IMR-90 (cell line): ENCODE measurements around the gene TGFBI. TPM values are rescaled to one million over a fixed set of nuclear protein-coding genes. Genes with fewer than 3 reads are reported as not detected.

Source experiments
- ATAC-seq: fragments of 200-7000 bp; cut with Tn5 transposase; 2 replicates; pipeline ENCODE4 v1.9.1; 2020; ENCODE audit warnings: low read depth, mild to moderate bottlenecking, moderate library complexity
- BruUV-seq: library from RNA; stranded (reverse); fragments of 400-500 nt; replicated peaks from 2 replicates; lab custom pipeline; 2021; lab: Mats Ljungman, UMichigan
- CTCF ChIA-PET: fragments of 300-600 bp; formaldehyde crosslinking; extraction: SDS; loops from one replicate; lab custom pipeline; 2021; ENCODE audit warnings: antibody characterized with exemption; lab: Yijun Ruan, JAX
- POLR2A ChIA-PET: fragments of 300-600 bp; sonication (Branson Sonifier 250); formaldehyde crosslinking; loops from one replicate; lab custom pipeline; 2022; ENCODE audit warnings: antibody characterized with exemption; ENCODE audit not compliant: unreplicated experiment; lab: Charles Lee
- DNase-seq: peaks from one replicate; pipeline ENCODE4 v3.0.0; 2013
- H2AFZ ChIP-seq: replicated peaks from 2 replicates; pipeline ENCODE3; 2013; ENCODE audit warnings: low read length, mild to moderate bottlenecking; ENCODE audit not compliant: poor library complexity
- H2AK5ac ChIP-seq: 2 replicates; pipeline ENCODE4 v1.6.1; 2013; ENCODE audit warnings: low read depth, low read length, inconsistent platforms
- H2AK9ac ChIP-seq: replicated peaks from 2 replicates; pipeline ENCODE3; 2013; ENCODE audit warnings: mild to moderate bottlenecking, low read depth, low read length, moderate library complexity; ENCODE audit not compliant: poor library complexity
- H2BK120ac ChIP-seq: 2 replicates; pipeline ENCODE4 v1.6.1; 2013; ENCODE audit warnings: low read depth, low read length, inconsistent platforms
- H2BK15ac ChIP-seq: 3 replicates; pipeline ENCODE4 v1.6.1; 2013; ENCODE audit warnings: low read depth, low read length, inconsistent platforms
- H2BK20ac ChIP-seq: 2 replicates; pipeline ENCODE4 v1.6.1; 2013; ENCODE audit warnings: low read depth, mild to moderate bottlenecking, inconsistent platforms, low read length, moderate library complexity
- H2BK5ac ChIP-seq: 2 replicates; pipeline ENCODE4 v1.6.1; 2013; ENCODE audit warnings: mild to moderate bottlenecking, low read depth, low read length, inconsistent platforms; ENCODE audit not compliant: poor library complexity, severe bottlenecking
- H3K14ac ChIP-seq: replicated peaks from 2 replicates; pipeline ENCODE4 v1.6.1; 2013; ENCODE audit warnings: low read depth, low read length, inconsistent platforms
- H3K18ac ChIP-seq: 2 replicates; pipeline ENCODE4 v1.6.1; 2013; ENCODE audit warnings: low read depth, low read length, control low read depth
- H3K23ac ChIP-seq: 2 replicates; pipeline ENCODE4 v1.6.1; 2013; ENCODE audit warnings: low read depth, low read length, inconsistent platforms
- H3K27ac ChIP-seq: 2 replicates; pipeline ENCODE4 v1.5.1; 2013; ENCODE audit warnings: mild to moderate bottlenecking, control low read depth, low read length; ENCODE audit not compliant: insufficient read depth
- H3K27me3 ChIP-seq: 2 replicates; pipeline ENCODE4 v1.6.1; 2013; ENCODE audit warnings: low read length; ENCODE audit not compliant: control insufficient read depth, insufficient read depth
- H3K36me3 ChIP-seq: 2 replicates; pipeline ENCODE4 v1.6.1; 2013; ENCODE audit warnings: low read length, mixed read lengths; ENCODE audit not compliant: control insufficient read depth, insufficient read depth
- H3K4ac ChIP-seq: 2 replicates; pipeline ENCODE4 v1.6.1; 2013; ENCODE audit warnings: low read depth, low read length, inconsistent platforms
- H3K4me1 ChIP-seq: 2 replicates; pipeline ENCODE4 v1.6.1; 2013; ENCODE audit warnings: low read length, mixed read lengths; ENCODE audit not compliant: control insufficient read depth, insufficient read depth
- H3K4me2 ChIP-seq: 2 replicates; pipeline ENCODE4 v1.6.1; 2013; ENCODE audit warnings: low read depth, mild to moderate bottlenecking, control low read depth, low read length, moderate library complexity
- H3K4me3 ChIP-seq: 2 replicates; pipeline ENCODE4 v1.5.1; 2013; ENCODE audit warnings: low read depth, mild to moderate bottlenecking, control low read depth, low read length, moderate library complexity; ENCODE audit not compliant: insufficient read depth
- H3K56ac ChIP-seq: 2 replicates; pipeline ENCODE4 v1.6.1; 2013; ENCODE audit warnings: low read length, inconsistent platforms; ENCODE audit not compliant: insufficient read depth; ENCODE audit errors: extremely low read depth
- H3K79me1 ChIP-seq, 2 experiments: 2 replicates each; pipeline ENCODE4 v1.6.1; 2013; ENCODE audit warnings: low read length in 2 of 2, inconsistent platforms in 1 of 2, low read depth in 1 of 2
- H3K9ac ChIP-seq: 2 replicates; pipeline ENCODE4 v1.6.1; 2013; ENCODE audit warnings: low read depth, low read length, control low read depth
- H3K9me1 ChIP-seq: 2 replicates; pipeline ENCODE4 v1.6.1; 2013; ENCODE audit warnings: low read length, inconsistent platforms; ENCODE audit not compliant: insufficient read depth
- H3K9me3 ChIP-seq: 2 replicates; pipeline ENCODE4 v1.6.1; 2013; ENCODE audit warnings: low read length; ENCODE audit not compliant: control insufficient read depth, insufficient read depth
- H4K20me1 ChIP-seq: 2 replicates; pipeline ENCODE4 v1.6.1; 2013; ENCODE audit warnings: low read length, inconsistent platforms; ENCODE audit not compliant: insufficient read depth
- H4K5ac ChIP-seq: 2 replicates; pipeline ENCODE4 v1.6.1; 2013; ENCODE audit warnings: mild to moderate bottlenecking, low read depth, low read length, control low read depth
- H4K8ac ChIP-seq, 2 experiments: 2 replicates each; pipeline ENCODE4 v1.6.1; 2013; ENCODE audit warnings: low read depth in 2 of 2, low read length in 2 of 2, control low read depth in 1 of 2, inconsistent platforms in 1 of 2
- H4K91ac ChIP-seq: 2 replicates; pipeline ENCODE4 v1.6.1; 2013; ENCODE audit warnings: low read depth, low read length, inconsistent platforms; ENCODE audit not compliant: insufficient read depth
- BHLHE40 ChIP-seq: fragments of 150-350 bp; IDR thresholded peaks from 2 replicates; pipeline ENCODE4 v1.6.1; 2016; ENCODE audit warnings: mild to moderate bottlenecking, low read depth, low read length
- CEBPB ChIP-seq: IDR thresholded peaks from 2 replicates; pipeline ENCODE4 v1.6.1; 2012; ENCODE audit warnings: low read depth, low read length, improper control_type of control experiment
- CHD1 ChIP-seq: IDR thresholded peaks from 2 replicates; pipeline ENCODE4 v1.6.1; 2012; ENCODE audit warnings: low read depth, low read length, improper control_type of control experiment
- FOS ChIP-seq: fragments of 150-350 bp; IDR thresholded peaks from 2 replicates; pipeline ENCODE4 v1.6.1; 2016; ENCODE audit warnings: low read depth, low read length
- MAFK ChIP-seq: IDR thresholded peaks from 2 replicates; pipeline ENCODE4 v1.6.1; 2012; ENCODE audit warnings: low read depth, low read length, improper control_type of control experiment
- MAZ ChIP-seq: IDR thresholded peaks from 2 replicates; pipeline ENCODE4 v1.6.1; 2012; ENCODE audit warnings: low read depth, mild to moderate bottlenecking, low read length, improper control_type of control experiment, moderate library complexity, borderline replicate concordance
- MXI1 ChIP-seq: IDR thresholded peaks from 2 replicates; pipeline ENCODE4 v1.6.1; 2012; ENCODE audit warnings: low read depth, mild to moderate bottlenecking, low read length, moderate library complexity, borderline replicate concordance
- RCOR1 ChIP-seq: IDR thresholded peaks from 2 replicates; pipeline ENCODE4 v1.6.1; 2012; ENCODE audit warnings: mild to moderate bottlenecking, low read length, improper control_type of control experiment; ENCODE audit not compliant: insufficient replicate concordance
- RFX5 ChIP-seq: IDR thresholded peaks from 2 replicates; pipeline ENCODE4 v1.8.0; 2012; ENCODE audit warnings: low read depth, mild to moderate bottlenecking, low read length, moderate library complexity
- USF2 ChIP-seq: fragments of 150-350 bp; IDR thresholded peaks from 2 replicates; pipeline ENCODE4 v1.6.1; 2017; ENCODE audit warnings: mild to moderate bottlenecking, antibody characterized with exemption, low read length, low read depth
- WGBS, 2 experiments: methylation state at CpG; one replicate each; pipeline versions ENCODE4 v1.1.5 to v1.1.7; 2013; ENCODE audit warnings: missing lambda C conversion rate in 2 of 2; ENCODE audit not compliant: insufficient read length in 1 of 2; ENCODE audit errors: extremely low coverage in 2 of 2; 5-methylcytosine and 5-hydroxymethylcytosine counted together
- dilution Hi-C: fragments of 300-500 bp; cut with HindIII; formaldehyde crosslinking; loops from one replicate; pipeline ENCODE4 v1.14.3; 2018; ENCODE audit warnings: low sequenced_read_pairs; ENCODE audit not compliant: unreplicated experiment
- in situ Hi-C: fragments of 300-500 bp; cut with MboI; formaldehyde crosslinking; loops from 3 replicates; pipeline ENCODE4 v1.14.3; 2019; ENCODE audit warnings: low sequenced_read_pairs, inconsistent platforms, mixed read lengths
- intact Hi-C: fragments of 100-400 bp; cut with micrococcal nuclease; formaldehyde crosslinking; loops from 2 replicates; pipeline ENCODE4 v1.10.0; 2022
- polyA plus RNA-seq, 3 experiments: library from polyadenylated mRNA; depleted of rRNA; stranded (reverse); fragments of >200 nt; gene quantifications; 2 replicates each; pipeline ENCODE4 v1.2.3, GENCODE V29; 2012; ENCODE audit warnings: low replicate concordance in 1 of 3
- total RNA-seq: library from RNA; depleted of rRNA; stranded (reverse); fragments of >200 nt; gene quantifications from 2 replicates; pipeline ENCODE4 v1.2.3, GENCODE V29; 2012
- TF ChIP-seq, protein P1 (sequence below): conservative IDR thresholded peaks from 2 replicates; pipeline ENCODE4 v1.5.1; 2012; ENCODE audit warnings: mild to moderate bottlenecking, low read depth, low read length, improper control_type of control experiment

TGFBI gene
- total and polyA plus RNA-seq, 2 of the 4 experiments (the other 2 are of a cell fraction): 618 to 1,551 TPM

DNA sequence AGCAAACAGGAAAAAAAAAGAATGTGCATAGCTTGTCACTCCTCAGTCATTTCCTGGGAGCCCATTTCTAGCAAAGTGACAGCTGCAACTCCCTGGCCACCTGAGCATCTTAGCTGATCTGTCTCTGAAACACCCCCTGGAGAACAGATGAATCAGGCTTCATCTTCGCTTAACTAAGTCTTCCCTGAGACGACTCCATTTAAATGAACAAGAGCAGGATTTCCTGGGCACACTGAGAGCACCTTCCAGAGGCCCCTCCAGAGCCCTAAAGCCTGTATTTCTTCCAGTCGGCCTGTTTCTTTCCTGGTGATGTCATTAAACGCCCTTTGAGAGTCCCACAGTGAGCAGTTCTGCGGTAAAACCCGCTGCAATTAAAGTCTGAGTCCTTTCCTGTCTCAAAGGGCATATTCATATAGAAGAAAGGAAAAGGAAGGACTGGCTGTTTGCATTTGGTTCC lies 13.9 kb downstream of the TGFBI start:
- BruUV-seq: no TSS peak
- Histone ChIP-seq H4K91ac (no peak overlapping the region), H2AK5ac (no peak overlapping the region), H4K5ac (peak overlapping the region; percentile 20; the same call in 1 of the 2 replicates), H2AFZ (no peak overlapping the region), H3K9me1 (peaks cover 38% of the 10 kb centered on the region), H2BK20ac (no peak overlapping the region), H2AK9ac (no peak overlapping the region), H3K9ac (no peak overlapping the region), H3K23ac (no peak overlapping the region), H3K27me3 (no peaks in the 10 kb centered on the region), H3K36me3 (peaks cover 85% of the 10 kb centered on the region), H3K14ac (0 out of 2 replicates have a peak overlapping the region, but pooled peaks have one; percentile 14), H2BK5ac (peak overlapping the region; percentile 14), H4K8ac (peak overlapping the region in 1 of 2 experiments; percentile 30; a peak in 1 of 4 replicates), H3K79me1 (peaks cover 59 to 77% of the 10 kb centered on the region in 2 experiments; a peak in 3 of 4 replicates), H4K20me1 (peaks cover 41% of the 10 kb centered on the region), H3K4ac (peak overlapping the region; percentile 15; the same call in 1 of the 2 replicates), H2BK120ac (0 out of 2 replicates have a peak overlapping the region, but pooled peaks have one; percentile 0), H3K4me3 (no peak overlapping the region), H3K4me1 (peaks cover 4% of the 10 kb centered on the region; the same call in 1 of the 2 replicates), H2BK15ac (no peak overlapping the region), H3K56ac (no peak overlapping the region), H3K9me3 (peaks cover 8% of the 10 kb centered on the region), H3K4me2 (no peak overlapping the region), H3K27ac (peak overlapping the region; percentile 18; the same call in 1 of the 2 replicates), H3K18ac (no peak overlapping the region)
- ChIA-PET CTCF (no interaction called here), POLR2A (no interaction called here)
- TF ChIP-seq USF2: no peak
- no peak for TF ChIP-seq CHD1
- no peak for TF ChIP-seq BHLHE40
- no peak for TF ChIP-seq CEBPB
- no peak for TF ChIP-seq FOS
- TF ChIP-seq RFX5: no peak
- TF ChIP-seq, protein P1, sequence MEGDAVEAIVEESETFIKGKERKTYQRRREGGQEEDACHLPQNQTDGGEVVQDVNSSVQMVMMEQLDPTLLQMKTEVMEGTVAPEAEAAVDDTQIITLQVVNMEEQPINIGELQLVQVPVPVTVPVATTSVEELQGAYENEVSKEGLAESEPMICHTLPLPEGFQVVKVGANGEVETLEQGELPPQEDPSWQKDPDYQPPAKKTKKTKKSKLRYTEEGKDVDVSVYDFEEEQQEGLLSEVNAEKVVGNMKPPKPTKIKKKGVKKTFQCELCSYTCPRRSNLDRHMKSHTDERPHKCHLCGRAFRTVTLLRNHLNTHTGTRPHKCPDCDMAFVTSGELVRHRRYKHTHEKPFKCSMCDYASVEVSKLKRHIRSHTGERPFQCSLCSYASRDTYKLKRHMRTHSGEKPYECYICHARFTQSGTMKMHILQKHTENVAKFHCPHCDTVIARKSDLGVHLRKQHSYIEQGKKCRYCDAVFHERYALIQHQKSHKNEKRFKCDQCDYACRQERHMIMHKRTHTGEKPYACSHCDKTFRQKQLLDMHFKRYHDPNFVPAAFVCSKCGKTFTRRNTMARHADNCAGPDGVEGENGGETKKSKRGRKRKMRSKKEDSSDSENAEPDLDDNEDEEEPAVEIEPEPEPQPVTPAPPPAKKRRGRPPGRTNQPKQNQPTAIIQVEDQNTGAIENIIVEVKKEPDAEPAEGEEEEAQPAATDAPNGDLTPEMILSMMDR: no peak
- no peak for TF ChIP-seq MXI1
- TF ChIP-seq RCOR1: no peak
- TF ChIP-seq MAFK: no peak
- no peak for TF ChIP-seq MAZ
- WGBS, 2 experiments: no CpG with 5 or more reads among the region's 6 CpGs
- intact Hi-C loops: no loop called here
- dilution Hi-C loops: no loop called here
- DNase-seq (no peak), ATAC-seq (no peak)
- in situ Hi-C loops: no loop called here
